ENCODE measurements around the gene TENM4.

Gene TENM4

GRCh38 chr11:78773077-78773476 is 667.8 kb downstream of the TENM4 start:
- Histone ChIP-seq H3K4me3 (no peak overlapping the region), H3K27ac (no peak overlapping the region)

- no peak overlapping the region for H3K4me3 ChIP-seq
- H3K27ac ChIP-seq, result no peak overlapping the region
Measured at GRCh38 chr11:78772186-78772585, 668.6 kb downstream of the TENM4 start.

- Histone ChIP-seq H3K4me3 (no peak overlapping the region), H3K27ac (no peak overlapping the region)
Measured at GRCh38 chr11:78770931-78771330, 669.9 kb downstream of the TENM4 start.

DNA sequence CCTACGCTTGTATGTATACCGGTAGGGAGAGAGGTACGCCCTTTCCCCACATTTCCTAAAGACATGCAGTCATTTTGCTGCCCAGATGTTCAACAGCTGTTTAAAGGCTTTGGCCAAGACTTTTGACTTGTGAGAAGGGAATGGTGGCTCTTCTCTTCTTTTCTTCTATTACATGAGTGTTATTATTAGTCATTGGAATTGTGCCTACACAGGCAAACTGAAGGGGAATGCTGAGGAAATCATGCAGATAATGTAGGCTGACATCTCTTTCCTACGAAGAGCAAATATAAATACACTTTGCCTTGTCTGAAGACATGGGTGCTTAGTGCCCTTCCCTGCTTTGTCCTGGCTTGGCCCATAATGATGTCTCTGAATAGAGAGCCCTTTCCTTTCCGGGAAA is 671.9 kb downstream of the TENM4 start:
- Histone ChIP-seq H3K27ac (no peak overlapping the region), H3K4me3 (no peak overlapping the region)

DNA sequence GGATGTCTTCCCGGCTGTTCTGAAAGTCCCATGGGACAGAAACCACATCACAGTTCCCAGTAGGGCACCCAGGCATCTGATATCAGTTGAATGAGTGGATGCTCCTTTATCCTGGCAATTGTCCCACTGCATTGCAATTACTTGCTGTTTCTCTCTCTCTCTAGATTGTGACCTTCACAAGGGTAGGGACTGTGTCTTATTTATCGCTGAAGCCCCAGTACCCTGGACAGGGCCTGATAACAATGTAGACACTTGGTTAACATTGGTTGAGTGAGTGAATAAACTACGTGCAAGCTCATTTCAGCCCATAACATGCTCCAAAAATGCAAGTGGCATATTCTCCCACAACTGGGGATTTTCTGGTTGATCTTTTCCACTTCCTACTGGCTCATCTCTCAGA is 672.5 kb downstream of the TENM4 start:
- no peak overlapping the region for H3K27ac ChIP-seq

GRCh38 chr11:78767027-78767932 is 673.5 kb downstream of the TENM4 start:
- H3K27ac ChIP-seq, result no peak overlapping the region

More for the DNA sequence above, 672.5 kb downstream of the TENM4 start:
- no peak overlapping the region for H3K4me3 ChIP-seq

DNA sequence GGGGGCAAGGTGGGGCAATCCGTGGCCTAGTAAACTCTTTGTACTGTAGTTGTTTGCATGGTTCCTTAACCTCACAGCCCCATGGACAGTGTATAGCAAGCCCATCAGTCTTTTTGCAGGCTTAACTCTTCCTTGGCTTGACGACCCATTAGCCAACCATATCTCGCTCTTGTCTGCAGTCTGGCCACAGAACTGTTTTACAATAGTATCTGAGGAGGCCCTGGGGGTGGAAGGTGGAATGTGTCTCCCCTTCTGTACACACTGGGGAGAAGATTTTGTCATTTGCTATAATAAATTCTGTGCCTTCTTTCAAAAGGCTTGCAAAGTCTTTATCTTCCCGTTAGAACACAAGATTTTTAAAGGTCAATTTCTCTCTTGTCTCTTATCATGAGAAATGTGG is 675.9 kb downstream of the TENM4 start:
- no peak overlapping the region for H3K4me3 ChIP-seq

More at GRCh38 chr11:78767027-78767932, 673.5 kb downstream of the TENM4 start:
- no peak overlapping the region for H3K4me3 ChIP-seq

DNA sequence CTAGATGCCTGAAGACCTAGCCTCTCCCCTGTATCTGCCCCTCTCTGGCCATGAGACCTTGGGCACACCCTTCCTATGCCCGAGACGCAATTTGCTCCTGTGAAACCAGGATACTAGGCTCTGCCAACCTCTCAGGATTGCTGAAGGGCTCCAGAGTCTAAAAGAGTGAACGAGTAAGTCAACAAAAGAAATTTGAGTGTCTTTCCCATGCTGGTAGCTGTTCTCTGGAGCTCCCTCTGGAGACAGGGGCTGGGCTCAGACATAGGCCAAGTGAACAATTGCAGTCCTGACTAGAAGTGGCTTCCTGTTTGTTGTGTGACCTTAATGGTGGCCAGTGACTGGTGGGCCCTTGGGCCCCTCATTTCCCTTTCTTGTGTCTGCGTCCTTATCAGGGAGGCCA is 677.2 kb downstream of the TENM4 start:
- H3K27ac ChIP-seq, result no peak overlapping the region
- no peak overlapping the region for H3K4me3 ChIP-seq

More for the DNA sequence above, 675.9 kb downstream of the TENM4 start:
- no peak overlapping the region for H3K27ac ChIP-seq

DNA sequence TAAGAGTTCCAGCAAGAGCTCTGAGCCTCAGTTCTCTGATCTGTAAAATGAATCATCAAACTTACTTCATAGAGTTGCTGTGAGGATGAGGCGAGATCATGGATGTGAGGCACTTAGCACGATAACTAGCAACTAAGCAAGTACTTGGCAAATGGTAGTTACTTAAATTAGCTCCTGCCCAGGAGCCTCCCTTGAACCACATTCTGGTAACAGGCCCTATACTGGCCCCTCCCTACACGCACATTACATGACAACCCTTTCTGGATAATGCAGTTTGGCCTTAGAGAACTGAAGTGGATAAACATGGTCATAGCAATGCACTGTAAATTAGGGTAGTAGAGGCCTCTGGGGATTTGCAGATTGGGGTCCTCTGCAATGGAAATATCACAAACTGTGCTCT is 678.7 kb downstream of the TENM4 start:
- no peak overlapping the region for H3K4me3 ChIP-seq

GRCh38 chr11:78759071-78759470 is 681.8 kb downstream of the TENM4 start:
- no peak overlapping the region for H3K27ac ChIP-seq
- H3K4me3 ChIP-seq, result no peak overlapping the region

More for the DNA sequence above, 678.7 kb downstream of the TENM4 start:
- no peak overlapping the region for H3K27ac ChIP-seq

DNA sequence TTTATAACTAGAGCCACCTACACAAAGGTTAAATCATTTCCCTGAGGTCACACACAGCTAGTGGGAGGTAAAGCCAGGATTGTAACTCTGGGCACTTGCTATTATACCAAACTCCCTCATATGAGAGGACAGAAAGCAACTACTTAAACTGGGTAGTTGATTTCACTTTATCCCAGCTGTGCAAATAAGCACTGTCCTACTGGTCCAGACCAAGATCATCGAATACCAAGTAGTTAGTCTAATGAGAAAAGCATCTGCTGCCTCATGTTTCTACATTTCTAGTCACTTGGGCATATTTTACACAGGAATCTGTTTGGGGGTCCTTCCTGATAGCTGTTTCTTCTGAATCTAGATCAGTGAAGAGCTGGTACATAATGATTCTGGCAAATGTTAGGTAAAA is 687.5 kb downstream of the TENM4 start:
- H3K4me3 ChIP-seq, result no peak overlapping the region

GRCh38 chr11:78752494-78752893 is 688.3 kb downstream of the TENM4 start:
- no peak overlapping the region for H3K27ac ChIP-seq
- no peak overlapping the region for H3K4me3 ChIP-seq

More for the DNA sequence above, 687.5 kb downstream of the TENM4 start:
- H3K27ac ChIP-seq, result no peak overlapping the region

- Histone ChIP-seq H3K27ac (no peak overlapping the region), H3K4me3 (no peak overlapping the region)
Measured at GRCh38 chr11:78748918-78749690, 691.7 kb downstream of the TENM4 start.

DNA sequence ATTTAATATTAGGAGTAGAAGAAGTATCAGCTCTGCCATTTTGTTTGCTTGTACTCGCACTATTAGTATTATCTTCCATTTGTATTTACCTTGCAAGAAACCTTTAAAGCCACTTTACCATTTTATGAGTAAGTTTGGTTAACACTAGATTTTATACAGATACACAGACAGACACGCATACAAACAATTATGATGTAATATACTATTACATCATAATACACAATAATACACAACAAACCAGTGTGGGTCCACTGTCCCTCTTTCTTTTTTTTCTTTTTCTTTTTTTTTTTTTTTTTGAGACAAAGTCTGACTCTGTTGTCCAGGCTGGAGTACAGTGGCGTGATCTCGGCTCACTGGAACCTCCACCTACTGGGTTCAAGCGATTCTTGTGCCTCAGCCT is 695.9 kb downstream of the TENM4 start:
- Histone ChIP-seq H3K4me3 (no peak overlapping the region), H3K27ac (peak overlapping the region in 2 of 21 experiments; percentile 30 to 55)

- H3K27ac ChIP-seq, result peak overlapping the region in 4 of 21 experiments; percentile 30 to 55 (median 42)
- H3K4me3 ChIP-seq, result no peak overlapping the region
Measured at GRCh38 chr11:78744202-78744601, 696.6 kb downstream of the TENM4 start.

GRCh38 chr11:78742430-78742829 is 698.4 kb downstream of the TENM4 start:
- H3K4me3 ChIP-seq, result no peak overlapping the region
- H3K27ac ChIP-seq, result peak overlapping the region in 4 of 21 experiments; percentile 18 to 55 (median 33)

- H3K27ac ChIP-seq, result peak overlapping the region in 1 of 21 experiments; percentile 55
- no peak overlapping the region for H3K4me3 ChIP-seq
Measured at GRCh38 chr11:78741741-78742140, 699.1 kb downstream of the TENM4 start.

- no peak overlapping the region for H3K4me3 ChIP-seq
- H3K27ac ChIP-seq, result peak overlapping the region in 11 of 21 experiments; percentile 2 to 72 (median 42)
Measured at GRCh38 chr11:78740199-78741071, 700.4 kb downstream of the TENM4 start.

GRCh38 chr11:78737891-78738290 is 702.9 kb downstream of the TENM4 start:
- Histone ChIP-seq H3K27ac (no peak overlapping the region), H3K4me3 (no peak overlapping the region)

- H3K4me3 ChIP-seq, result no peak overlapping the region
Measured at GRCh38 chr11:78737301-78737700, 703.5 kb downstream of the TENM4 start.

More at GRCh38 chr11:78737301-78737700, 703.5 kb downstream of the TENM4 start:
- H3K27ac ChIP-seq, result no peak overlapping the region

Data from skin epidermis (tissue), 12 donors.